CD14-positive monocyte (primary cell): ENCODE results near the gene TMED10. TPM values are rescaled to one million over a fixed set of nuclear protein-coding genes. Genes with fewer than 3 reads are reported as not detected.
A peak's percentile ranks its signal among the peaks of the same experiment; 100 is the strongest.

Experiments used
- DNase-seq, 3 donors: peaks; one replicate each; pipeline ENCODE4 v3.0.0-alpha.2; 2011 to 2022
- H2AFZ ChIP-seq: 2 replicates; pipeline ENCODE4 v1.6.0; 2012; ENCODE audit warnings: mild to moderate bottlenecking, low read depth, low read length, inconsistent platforms; ENCODE audit not compliant: insufficient read depth, poor library complexity, severe bottlenecking
- H3K27ac ChIP-seq, 2 donors: 1 replicate in 1 of 2; 2 replicates in 1 of 2; pipeline ENCODE4 v1.5.1; 2012 to 2013; ENCODE audit warnings: low read length in 2 of 2, control low read depth in 1 of 2, inconsistent platforms in 1 of 2, low read depth in 1 of 2, mild to moderate bottlenecking in 1 of 2
- H3K27me3 ChIP-seq, 2 donors: one replicate each; pipeline versions ENCODE4 v1.6.0 to v1.6.1; 2011 to 2013; ENCODE audit warnings: low read length in 2 of 2; ENCODE audit not compliant: control insufficient read depth in 2 of 2, insufficient read depth in 2 of 2
- H3K36me3 ChIP-seq, 2 donors: replicated peaks in 1 of 2; 1 replicate in 1 of 2; 2 replicates in 1 of 2; pipeline versions ENCODE4 v1.5.1 to v1.6.1; 2012 to 2013; ENCODE audit warnings: low read length in 2 of 2, control low read depth in 1 of 2, inconsistent platforms in 1 of 2, mild to moderate bottlenecking in 1 of 2; ENCODE audit not compliant: insufficient read depth in 2 of 2, control insufficient read depth in 1 of 2
- H3K4me1 ChIP-seq, 2 donors: 1 replicate in 1 of 2; 2 replicates in 1 of 2; pipeline versions ENCODE4 v1.5.1 to v1.6.1; 2012 to 2013; ENCODE audit warnings: low read length in 2 of 2, control low read depth in 1 of 2, inconsistent platforms in 1 of 2, mild to moderate bottlenecking in 1 of 2, moderate library complexity in 1 of 2; ENCODE audit not compliant: insufficient read depth in 2 of 2, control insufficient read depth in 1 of 2
- H3K4me2 ChIP-seq: replicated peaks from 2 replicates; pipeline ENCODE3; 2012; ENCODE audit warnings: low read length, moderate library complexity, mild to moderate bottlenecking; ENCODE audit not compliant: poor library complexity, severe bottlenecking; ENCODE audit errors: extremely low read depth
- H3K4me3 ChIP-seq, 3 experiments: fragments of 200-600 bp in 1 of 3; sonication (generic) in 1 of 3; replicated peaks in 1 of 3; 1 replicate in 2 of 3; 2 replicates in 1 of 3; pipeline ENCODE4 v1.5.1; 2011 to 2013; ENCODE audit warnings: low read length in 3 of 3, mild to moderate bottlenecking in 3 of 3, control low read depth in 2 of 3, low read depth in 2 of 3, inconsistent platforms in 1 of 3, moderate library complexity in 1 of 3
- H3K79me2 ChIP-seq: 2 replicates; pipeline ENCODE4 v1.6.0; 2012; ENCODE audit warnings: mild to moderate bottlenecking, control low read depth, inconsistent platforms, low read length, moderate library complexity; ENCODE audit not compliant: insufficient read depth
- H3K9ac ChIP-seq: 2 replicates; pipeline ENCODE4 v1.6.0; 2017; ENCODE audit warnings: low read length, mild to moderate bottlenecking; ENCODE audit not compliant: insufficient read depth, poor library complexity, severe bottlenecking
- H3K9me3 ChIP-seq, 2 donors: replicated peaks in 1 of 2; 1 replicate in 1 of 2; 2 replicates in 1 of 2; pipeline versions ENCODE4 v1.5.1 to v1.6.1; 2012 to 2013; ENCODE audit warnings: low read length in 2 of 2, control low read depth in 1 of 2; ENCODE audit not compliant: control insufficient read depth in 1 of 2, insufficient read depth in 1 of 2
- H4K20me1 ChIP-seq: 2 replicates; pipeline ENCODE4 v1.6.0; 2012; ENCODE audit warnings: mild to moderate bottlenecking, low read length, control low read depth, moderate library complexity; ENCODE audit not compliant: insufficient read depth
- H3K27ac Mint-ChIP-seq, 7 donors: one replicate each; pipeline ENCODE4 v1.8.0; 2020; ENCODE audit warnings: mild to moderate bottlenecking in 7 of 7, mixed read lengths in 7 of 7, moderate library complexity in 6 of 7, inconsistent platforms in 2 of 7
- H3K27me3 Mint-ChIP-seq, 3 donors: one replicate each; pipeline ENCODE4 v1.8.0; 2021 to 2022; ENCODE audit warnings: low read depth in 3 of 3, mild to moderate bottlenecking in 3 of 3, mixed read lengths in 3 of 3, moderate library complexity in 3 of 3, inconsistent platforms in 1 of 3
- H3K36me3 Mint-ChIP-seq, 2 donors: one replicate each; pipeline ENCODE4 v1.8.0; 2020; ENCODE audit warnings: mixed read lengths in 2 of 2, inconsistent platforms in 1 of 2, mild to moderate bottlenecking in 1 of 2
- H3K4me1 Mint-ChIP-seq: one replicate; pipeline ENCODE4 v1.8.0; 2020; ENCODE audit warnings: mild to moderate bottlenecking, mixed read lengths
- H3K4me3 Mint-ChIP-seq, 2 donors: one replicate each; pipeline ENCODE4 v1.8.0; 2020; ENCODE audit warnings: mild to moderate bottlenecking in 2 of 2, mixed read lengths in 2 of 2, moderate library complexity in 1 of 2
- H3K9me3 Mint-ChIP-seq, 7 donors: one replicate each; pipeline ENCODE4 v1.8.0; 2020 to 2022; ENCODE audit warnings: mixed read lengths in 7 of 7, mild to moderate bottlenecking in 6 of 7, moderate library complexity in 6 of 7, inconsistent platforms in 2 of 7
- WGBS: methylation state at CpG from one replicate; pipeline ENCODE4 v1.1.5; 2013; ENCODE audit warnings: missing lambda C conversion rate; ENCODE audit not compliant: insufficient coverage; 5-methylcytosine and 5-hydroxymethylcytosine counted together
- intact Hi-C, 2 donors: fragments of 100-400 bp; cut with micrococcal nuclease; formaldehyde crosslinking; loops; one replicate each; pipeline versions ENCODE4 v1.15.0 to v1.15.1; 2023
- polyA plus RNA-seq, 3 donors: library from polyadenylated mRNA; depleted of rRNA in 1 of 3; unstranded in 2 of 3; stranded (reverse) in 1 of 3; fragments of 300-500 nt in 2 of 3; fragments of >200 nt in 1 of 3; fragmentation: Illumina TruSeq in 2 of 3; gene quantifications; 1 replicate in 2 of 3; 2 replicates in 1 of 3; pipeline ENCODE4 v1.2.3, GENCODE V29; 2012 to 2021
- TF ChIP-seq, protein P1 (sequence below): fragments of 200-600 bp; IDR thresholded peaks from one replicate; pipeline ENCODE4 v1.8.0; 2022; ENCODE audit warnings: antibody characterized with exemption, mild to moderate bottlenecking

TMED10 gene
- polyA plus RNA-seq, 3 donors, result 98.5 to 243 (median 233) TPM

DNA sequence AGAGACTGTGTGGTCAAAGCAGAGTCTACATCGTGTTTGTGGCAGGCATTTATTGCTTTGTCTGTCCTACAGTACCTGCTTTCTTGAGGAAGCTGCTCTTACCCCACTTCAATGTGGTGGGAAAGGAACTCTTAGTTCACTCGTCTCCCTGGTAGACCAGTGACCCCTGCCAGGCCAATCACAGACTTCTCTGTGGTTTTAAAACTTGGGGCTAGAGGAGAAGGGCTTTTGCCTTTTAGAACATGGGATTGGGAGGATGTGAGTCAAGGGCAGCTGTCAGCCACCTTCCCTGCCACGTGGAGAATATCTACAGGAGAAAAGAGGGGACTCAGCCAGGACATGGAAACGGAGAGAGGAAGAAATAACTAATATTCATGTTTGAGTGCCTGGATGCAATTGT lies 36.8 kb upstream of the TMED10 start:
- Mint-ChIP-seq H3K4me3 (no peak overlapping the region), H3K36me3 (peaks cover 0 to 1% of the 10 kb centered on the region in 2 donors), H3K9me3 (peaks cover 0 to 2% (median 0%) of the 10 kb centered on the region in 7 donors), H3K27ac (peak overlapping the region in 4 of 7 donors; percentile 11 to 83 (median 47)), H3K4me1 (peaks cover 13% of the 10 kb centered on the region), H3K27me3 (peaks cover 0 to 4% (median 2%) of the 10 kb centered on the region in 3 donors)
- Histone ChIP-seq H3K9ac (no peak overlapping the region), H3K4me2 (no peak overlapping the region), H2AFZ (no peak overlapping the region), H3K27ac (no peak overlapping the region), H3K79me2 (no peaks in the 10 kb centered on the region), H3K4me1 (peaks cover 3 to 6% of the 10 kb centered on the region in 2 donors), H3K9me3 (no peaks in the 10 kb centered on the region), H3K4me3 (no peak overlapping the region), H4K20me1 (no peaks in the 10 kb centered on the region), H3K27me3 (no peaks in the 10 kb centered on the region), H3K36me3 (no peaks in the 10 kb centered on the region)
- TF ChIP-seq, protein P1, sequence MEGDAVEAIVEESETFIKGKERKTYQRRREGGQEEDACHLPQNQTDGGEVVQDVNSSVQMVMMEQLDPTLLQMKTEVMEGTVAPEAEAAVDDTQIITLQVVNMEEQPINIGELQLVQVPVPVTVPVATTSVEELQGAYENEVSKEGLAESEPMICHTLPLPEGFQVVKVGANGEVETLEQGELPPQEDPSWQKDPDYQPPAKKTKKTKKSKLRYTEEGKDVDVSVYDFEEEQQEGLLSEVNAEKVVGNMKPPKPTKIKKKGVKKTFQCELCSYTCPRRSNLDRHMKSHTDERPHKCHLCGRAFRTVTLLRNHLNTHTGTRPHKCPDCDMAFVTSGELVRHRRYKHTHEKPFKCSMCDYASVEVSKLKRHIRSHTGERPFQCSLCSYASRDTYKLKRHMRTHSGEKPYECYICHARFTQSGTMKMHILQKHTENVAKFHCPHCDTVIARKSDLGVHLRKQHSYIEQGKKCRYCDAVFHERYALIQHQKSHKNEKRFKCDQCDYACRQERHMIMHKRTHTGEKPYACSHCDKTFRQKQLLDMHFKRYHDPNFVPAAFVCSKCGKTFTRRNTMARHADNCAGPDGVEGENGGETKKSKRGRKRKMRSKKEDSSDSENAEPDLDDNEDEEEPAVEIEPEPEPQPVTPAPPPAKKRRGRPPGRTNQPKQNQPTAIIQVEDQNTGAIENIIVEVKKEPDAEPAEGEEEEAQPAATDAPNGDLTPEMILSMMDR, result no peak
- intact Hi-C loops, result no loop called here
- WGBS, result 0% methylated on average over 1 of the region's 4 CpGs
- peak in 1 of 3 donors; percentile 18 for DNase-seq

DNA sequence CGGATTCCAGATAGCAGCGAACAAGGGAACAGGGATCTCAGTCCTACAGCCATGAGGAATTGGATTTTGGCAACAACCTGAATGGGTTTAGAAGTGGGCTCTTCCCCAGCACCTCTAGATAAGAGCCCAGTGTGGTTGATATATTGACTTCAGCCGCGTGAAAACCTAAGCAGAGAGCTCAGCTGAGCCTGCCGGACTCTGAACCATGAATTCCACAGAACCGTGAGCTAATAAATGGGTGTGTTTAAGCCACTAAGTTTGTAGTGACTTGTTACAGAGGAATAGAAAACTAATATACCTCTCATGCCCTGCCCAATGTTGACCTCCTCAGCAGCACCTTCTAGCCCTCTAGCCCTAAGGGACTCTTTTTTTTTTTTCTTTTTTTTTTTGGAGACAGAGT lies 32.4 kb upstream of the TMED10 start:
- Histone ChIP-seq H3K9ac (no peak overlapping the region), H3K4me2 (no peak overlapping the region), H2AFZ (no peak overlapping the region), H3K36me3 (no peaks in the 10 kb centered on the region), H3K9me3 (no peaks in the 10 kb centered on the region), H4K20me1 (no peaks in the 10 kb centered on the region), H3K79me2 (no peaks in the 10 kb centered on the region), H3K27ac (no peak overlapping the region), H3K4me3 (no peak overlapping the region), H3K27me3 (no peaks in the 10 kb centered on the region), H3K4me1 (peaks cover 22 to 30% of the 10 kb centered on the region in 2 donors)
- DNase-seq, result no peak
- 100% methylated on average over 1 of the region's 6 CpGs for WGBS
- no peaks in the 10 kb centered on the region for H3K9me3 Mint-ChIP-seq
- H3K4me3 Mint-ChIP-seq, result no peak overlapping the region
- peaks cover 0 to 2% (median 0%) of the 10 kb centered on the region in 3 donors for H3K27me3 Mint-ChIP-seq
- peaks cover 0 to 1% of the 10 kb centered on the region in 2 donors for H3K36me3 Mint-ChIP-seq
- intact Hi-C loops, result loop anchor here in 1 of 2 donors (5.0 kb wide), 1 partner anchor 38 kb away; no protein-coding TSS in a partner anchor
- H3K27ac Mint-ChIP-seq, result no peak overlapping the region
- peaks cover 30% of the 10 kb centered on the region for H3K4me1 Mint-ChIP-seq
- TF ChIP-seq, protein P1, result no peak
